ENCODE data around the gene CRACR2A.

The CRACR2A gene

DNA sequence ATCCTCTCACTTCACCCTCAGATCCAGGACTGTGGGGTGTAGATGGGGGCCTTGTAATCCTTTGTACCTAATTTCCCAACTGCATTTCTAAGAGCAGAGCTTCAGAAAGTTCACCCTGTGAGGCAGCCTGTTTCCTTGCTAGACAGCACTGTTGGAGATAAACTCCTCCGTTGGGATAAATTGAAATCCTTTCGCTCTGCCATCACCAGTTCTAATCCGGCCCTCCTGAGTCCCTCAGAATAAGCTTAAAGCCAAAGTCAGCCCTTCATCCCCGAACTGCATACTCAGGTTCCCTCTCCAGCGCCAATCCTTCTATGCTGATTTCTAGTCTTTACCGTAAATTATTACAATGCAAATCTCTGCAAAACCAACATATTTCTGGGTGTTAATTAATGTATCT lies 147.2 kb downstream of the CRACR2A start:
- Histone ChIP-seq H3K4me3 (replicated peaks; ENCODE audit: insufficient read depth, low read length) (no peak overlapping the region), H3K27ac (replicated peaks) (no peak overlapping the region), H3K27me3 (ENCODE audit: insufficient read depth, poor library complexity, severe bottlenecking) (peaks cover 8% of the 10 kb centered on the region)
- TF ChIP-seq GABPA (IDR thresholded peaks at IDR 0.05; ENCODE audit: low read depth) (no peak), SPI1 (IDR thresholded peaks at IDR 0.05; ENCODE audit: borderline replicate concordance, low read depth) (no peak), POLR2AphosphoS5 (IDR thresholded peaks at IDR 0.05; ENCODE audit: low read depth) (no peak), REST (IDR thresholded peaks at IDR 0.05; ENCODE audit: insufficient replicate concordance, low read depth) (no peak)
- TF ChIP-seq, protein P1, sequence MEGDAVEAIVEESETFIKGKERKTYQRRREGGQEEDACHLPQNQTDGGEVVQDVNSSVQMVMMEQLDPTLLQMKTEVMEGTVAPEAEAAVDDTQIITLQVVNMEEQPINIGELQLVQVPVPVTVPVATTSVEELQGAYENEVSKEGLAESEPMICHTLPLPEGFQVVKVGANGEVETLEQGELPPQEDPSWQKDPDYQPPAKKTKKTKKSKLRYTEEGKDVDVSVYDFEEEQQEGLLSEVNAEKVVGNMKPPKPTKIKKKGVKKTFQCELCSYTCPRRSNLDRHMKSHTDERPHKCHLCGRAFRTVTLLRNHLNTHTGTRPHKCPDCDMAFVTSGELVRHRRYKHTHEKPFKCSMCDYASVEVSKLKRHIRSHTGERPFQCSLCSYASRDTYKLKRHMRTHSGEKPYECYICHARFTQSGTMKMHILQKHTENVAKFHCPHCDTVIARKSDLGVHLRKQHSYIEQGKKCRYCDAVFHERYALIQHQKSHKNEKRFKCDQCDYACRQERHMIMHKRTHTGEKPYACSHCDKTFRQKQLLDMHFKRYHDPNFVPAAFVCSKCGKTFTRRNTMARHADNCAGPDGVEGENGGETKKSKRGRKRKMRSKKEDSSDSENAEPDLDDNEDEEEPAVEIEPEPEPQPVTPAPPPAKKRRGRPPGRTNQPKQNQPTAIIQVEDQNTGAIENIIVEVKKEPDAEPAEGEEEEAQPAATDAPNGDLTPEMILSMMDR (IDR thresholded peaks at IDR 0.05; ENCODE audit: insufficient read depth, low read length), result no peak
- no peak for DNase-seq (ENCODE audit: low read depth in 1 of 2, low spot score in 1 of 2)

DNA sequence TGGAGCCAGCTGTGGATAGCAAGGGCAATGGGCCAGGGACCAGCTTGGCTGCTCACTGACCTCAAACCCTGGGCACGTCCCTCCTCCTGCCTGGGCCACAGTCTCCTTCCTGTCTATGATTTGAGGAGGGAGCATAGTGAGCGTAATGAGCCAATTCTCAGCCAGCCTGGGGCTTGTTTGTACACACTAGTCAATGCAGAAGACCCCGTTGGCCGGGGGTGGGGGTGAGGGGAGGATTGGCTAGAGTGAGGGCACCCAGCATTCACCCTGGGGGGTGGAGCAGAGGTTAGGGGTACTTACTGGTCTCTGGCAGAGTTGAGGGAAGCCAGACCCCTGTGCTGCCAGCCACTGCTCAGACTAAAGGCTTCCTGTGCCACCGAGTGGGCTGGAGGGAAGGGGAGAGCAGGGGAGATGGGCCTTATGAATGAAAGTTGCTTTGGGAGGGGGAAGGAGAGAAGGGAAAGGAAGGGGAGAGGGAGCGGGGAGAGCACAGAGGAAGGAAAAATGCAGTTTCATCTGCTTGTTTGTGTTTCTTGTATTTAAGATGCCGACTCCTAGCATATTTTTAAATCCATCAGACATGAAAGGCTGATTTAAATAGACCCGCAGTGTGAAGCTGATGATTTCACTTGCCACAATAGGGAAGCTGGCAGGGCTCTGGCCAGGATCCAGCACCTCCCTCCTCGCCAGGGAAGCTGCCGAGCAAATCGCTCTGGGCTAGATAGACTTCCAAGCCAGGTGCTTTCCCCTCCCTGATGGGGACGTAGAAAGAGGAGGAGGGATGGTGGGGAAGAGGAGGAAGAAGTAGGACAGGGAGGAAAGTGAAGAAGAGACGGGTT lies 147.9 kb downstream of the CRACR2A start:
- no peak for TF ChIP-seq POLR2AphosphoS5 (IDR thresholded peaks at IDR 0.05; ENCODE audit: low read depth)
- TF ChIP-seq, protein P1 (IDR thresholded peaks at IDR 0.05; ENCODE audit: insufficient read depth, low read length), result no peak
- TF ChIP-seq GABPA (IDR thresholded peaks at IDR 0.05; ENCODE audit: low read depth), result no peak
- TF ChIP-seq REST (IDR thresholded peaks at IDR 0.05; ENCODE audit: insufficient replicate concordance, low read depth), result no peak
- H3K27ac ChIP-seq (replicated peaks), result no peak overlapping the region
- DNase-seq (ENCODE audit: low read depth in 1 of 2, low spot score in 1 of 2), result peak; percentile 8 to 15
- no peak overlapping the region for H3K4me3 ChIP-seq (replicated peaks; ENCODE audit: insufficient read depth, low read length)
- H3K27me3 ChIP-seq (ENCODE audit: insufficient read depth, poor library complexity, severe bottlenecking), result peaks cover 8% of the 10 kb centered on the region

- TF ChIP-seq GABPA (IDR thresholded peaks at IDR 0.05; ENCODE audit: low read depth), result no peak
- TF ChIP-seq, protein P1 (IDR thresholded peaks at IDR 0.05; ENCODE audit: insufficient read depth, low read length), result no peak
- H3K27ac ChIP-seq (replicated peaks), result no peak overlapping the region
- H3K27me3 ChIP-seq (ENCODE audit: insufficient read depth, poor library complexity, severe bottlenecking), result peaks cover 8% of the 10 kb centered on the region
- H3K4me3 ChIP-seq (replicated peaks; ENCODE audit: insufficient read depth, low read length), result no peak overlapping the region
- DNase-seq (ENCODE audit: low read depth in 1 of 2, low spot score in 1 of 2), result no peak
These were observed 148.6 kb downstream of the CRACR2A start for GRCh38 chr12:3604286-3604685.

- DNase-seq (ENCODE audit: low read depth in 1 of 2, low spot score in 1 of 2), result no peak
- H3K4me3 ChIP-seq (replicated peaks; ENCODE audit: insufficient read depth, low read length), result no peak overlapping the region
- TF ChIP-seq, protein P1 (IDR thresholded peaks at IDR 0.05; ENCODE audit: insufficient read depth, low read length), result no peak
- TF ChIP-seq POLR2AphosphoS5 (IDR thresholded peaks at IDR 0.05; ENCODE audit: low read depth), result no peak
- TF ChIP-seq GABPA (IDR thresholded peaks at IDR 0.05; ENCODE audit: low read depth), result no peak
- TF ChIP-seq REST (IDR thresholded peaks at IDR 0.05; ENCODE audit: insufficient replicate concordance, low read depth), result no peak
- TF ChIP-seq SPI1 (IDR thresholded peaks at IDR 0.05; ENCODE audit: borderline replicate concordance, low read depth), result no peak
- H3K27ac ChIP-seq (replicated peaks), result no peak overlapping the region
- H3K27me3 ChIP-seq (ENCODE audit: insufficient read depth, poor library complexity, severe bottlenecking), result peaks cover 8% of the 10 kb centered on the region
These were observed 149.3 kb downstream of the CRACR2A start for GRCh38 chr12:3603576-3603975.
